Measurements from ENCODE around the gene KLF9. TPM values are rescaled to one million over a fixed set of nuclear protein-coding genes. Genes with fewer than 3 reads are reported as not detected.

Gene KLF9
- total and polyA plus RNA-seq, 2 donors (not counting 1 experiment from before 2014, with no cell fraction given): 27.0 to 27.6 TPM

DNA sequence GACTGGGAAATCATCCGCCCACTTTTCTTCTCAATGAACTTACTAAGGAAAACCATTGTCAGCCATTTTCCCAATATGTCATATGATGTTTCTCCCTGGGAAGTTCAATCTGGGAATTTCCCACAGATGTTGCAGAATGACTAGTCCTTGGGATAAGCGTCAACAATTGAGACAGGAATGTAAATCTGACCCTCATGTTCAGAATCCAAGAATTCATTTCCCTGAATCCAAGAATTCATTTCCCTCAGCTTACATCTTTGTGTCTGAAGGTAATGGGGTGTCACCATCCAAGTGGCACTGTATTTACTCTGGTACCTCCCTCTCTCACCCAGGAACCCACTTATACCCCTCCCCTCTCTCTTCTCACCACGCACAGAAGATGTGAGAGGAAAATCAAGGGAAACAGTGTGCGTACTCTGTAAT lies 7.4 kb downstream of the KLF9 start:
- H3K79me2 ChIP-seq (ENCODE audit: control insufficient read depth, insufficient read depth, low read length): peaks cover 71% of the 10 kb centered on the region
- peak overlapping the region; percentile 60 for H3K9ac ChIP-seq (ENCODE audit: insufficient read depth, low read length)
- H2AFZ ChIP-seq (ENCODE audit: low read length): no peak overlapping the region
- TF ChIP-seq, protein P1, sequence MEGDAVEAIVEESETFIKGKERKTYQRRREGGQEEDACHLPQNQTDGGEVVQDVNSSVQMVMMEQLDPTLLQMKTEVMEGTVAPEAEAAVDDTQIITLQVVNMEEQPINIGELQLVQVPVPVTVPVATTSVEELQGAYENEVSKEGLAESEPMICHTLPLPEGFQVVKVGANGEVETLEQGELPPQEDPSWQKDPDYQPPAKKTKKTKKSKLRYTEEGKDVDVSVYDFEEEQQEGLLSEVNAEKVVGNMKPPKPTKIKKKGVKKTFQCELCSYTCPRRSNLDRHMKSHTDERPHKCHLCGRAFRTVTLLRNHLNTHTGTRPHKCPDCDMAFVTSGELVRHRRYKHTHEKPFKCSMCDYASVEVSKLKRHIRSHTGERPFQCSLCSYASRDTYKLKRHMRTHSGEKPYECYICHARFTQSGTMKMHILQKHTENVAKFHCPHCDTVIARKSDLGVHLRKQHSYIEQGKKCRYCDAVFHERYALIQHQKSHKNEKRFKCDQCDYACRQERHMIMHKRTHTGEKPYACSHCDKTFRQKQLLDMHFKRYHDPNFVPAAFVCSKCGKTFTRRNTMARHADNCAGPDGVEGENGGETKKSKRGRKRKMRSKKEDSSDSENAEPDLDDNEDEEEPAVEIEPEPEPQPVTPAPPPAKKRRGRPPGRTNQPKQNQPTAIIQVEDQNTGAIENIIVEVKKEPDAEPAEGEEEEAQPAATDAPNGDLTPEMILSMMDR (conservative IDR thresholded peaks at IDR 0.05 in 1 of 2, IDR thresholded peaks at IDR 0.05 in 1 of 2; ENCODE audit: low read depth in 1 of 2, low read length in 2 of 2): no peak
- TF ChIP-seq EZH2 (IDR thresholded peaks at IDR 0.05; ENCODE audit: low read length, missing control alignments): no peak
- peak overlapping the region; percentile 86 for H3K27ac ChIP-seq (ENCODE audit: insufficient read depth, low read length)
- H3K36me3 ChIP-seq (ENCODE audit: control insufficient read depth, insufficient read depth, low read length): peaks cover 2% of the 10 kb centered on the region
- H3K4me2 ChIP-seq (ENCODE audit: extremely low read depth, insufficient read depth, low read length): peak overlapping the region; percentile 34
- H3K4me1 ChIP-seq (ENCODE audit: control insufficient read depth, extremely low read depth, insufficient read depth, low read length): peaks cover 30% of the 10 kb centered on the region
- no peaks in the 10 kb centered on the region for H3K9me3 ChIP-seq (ENCODE audit: control insufficient read depth, insufficient read depth, low read depth, low read length)
- H3K27me3 ChIP-seq (ENCODE audit: control insufficient read depth, insufficient read depth, low read length): no peaks in the 10 kb centered on the region
- DNase-seq (ENCODE audit: low read depth in 2 of 2): peak; percentile 96
- no peaks in the 10 kb centered on the region for H4K20me1 ChIP-seq (ENCODE audit: control insufficient read depth, extremely low read depth, insufficient read depth, low read length)
- peak overlapping the region in 2 of 4 experiments; percentile 14 to 44 for H3K4me3 ChIP-seq (replicated peaks in 1 of 4; ENCODE audit: control extremely low read depth in 1 of 4, insufficient read depth in 1 of 4, low read depth in 3 of 4, low read length in 4 of 4)

DNA sequence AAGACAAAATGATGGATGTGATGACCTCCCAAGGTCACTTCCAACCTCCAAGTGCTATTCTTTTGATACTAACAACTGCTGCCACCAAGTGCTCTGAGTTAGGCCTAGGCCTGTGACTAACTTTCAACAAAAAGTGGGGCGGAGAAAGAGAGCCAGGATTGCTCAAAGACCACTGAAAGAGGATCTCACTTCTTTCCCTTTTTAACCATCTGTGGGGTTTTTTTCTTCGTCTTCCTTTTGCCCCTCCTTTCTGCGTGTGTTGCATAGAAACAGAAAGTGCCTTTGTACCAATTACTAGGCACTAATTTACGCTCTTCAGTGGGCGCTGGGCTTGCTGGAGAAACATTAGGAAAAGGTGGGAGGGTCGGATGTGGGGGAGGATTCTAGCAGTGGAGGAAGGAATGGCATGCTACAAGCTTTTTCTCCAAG lies 8.0 kb downstream of the KLF9 start:
- peak overlapping the region; percentile 38 for H3K9ac ChIP-seq (ENCODE audit: insufficient read depth, low read length)
- DNase-seq (ENCODE audit: low read depth in 2 of 2): peak; percentile 63 to 74
- no peak for TF ChIP-seq EZH2 (IDR thresholded peaks at IDR 0.05; ENCODE audit: low read length, missing control alignments)
- TF ChIP-seq, protein P1 (conservative IDR thresholded peaks at IDR 0.05 in 1 of 2, IDR thresholded peaks at IDR 0.05 in 1 of 2; ENCODE audit: low read depth in 1 of 2, low read length in 2 of 2): no peak
- peaks cover 30% of the 10 kb centered on the region for H3K4me1 ChIP-seq (ENCODE audit: control insufficient read depth, extremely low read depth, insufficient read depth, low read length)
- peak overlapping the region; percentile 86 for H3K27ac ChIP-seq (ENCODE audit: insufficient read depth, low read length)
- H3K79me2 ChIP-seq (ENCODE audit: control insufficient read depth, insufficient read depth, low read length): peaks cover 72% of the 10 kb centered on the region
- H3K9me3 ChIP-seq (ENCODE audit: control insufficient read depth, insufficient read depth, low read depth, low read length): no peaks in the 10 kb centered on the region
- H2AFZ ChIP-seq (ENCODE audit: low read length): no peak overlapping the region
- H3K27me3 ChIP-seq (ENCODE audit: control insufficient read depth, insufficient read depth, low read length): no peaks in the 10 kb centered on the region
- no peaks in the 10 kb centered on the region for H4K20me1 ChIP-seq (ENCODE audit: control insufficient read depth, extremely low read depth, insufficient read depth, low read length)
- H3K4me2 ChIP-seq (ENCODE audit: extremely low read depth, insufficient read depth, low read length): no peak overlapping the region
- H3K4me3 ChIP-seq (replicated peaks in 1 of 4; ENCODE audit: control extremely low read depth in 1 of 4, insufficient read depth in 1 of 4, low read depth in 3 of 4, low read length in 4 of 4): peak overlapping the region in 2 of 4 experiments; percentile 9 to 15
- H3K36me3 ChIP-seq (ENCODE audit: control insufficient read depth, insufficient read depth, low read length): peaks cover 2% of the 10 kb centered on the region

DNA sequence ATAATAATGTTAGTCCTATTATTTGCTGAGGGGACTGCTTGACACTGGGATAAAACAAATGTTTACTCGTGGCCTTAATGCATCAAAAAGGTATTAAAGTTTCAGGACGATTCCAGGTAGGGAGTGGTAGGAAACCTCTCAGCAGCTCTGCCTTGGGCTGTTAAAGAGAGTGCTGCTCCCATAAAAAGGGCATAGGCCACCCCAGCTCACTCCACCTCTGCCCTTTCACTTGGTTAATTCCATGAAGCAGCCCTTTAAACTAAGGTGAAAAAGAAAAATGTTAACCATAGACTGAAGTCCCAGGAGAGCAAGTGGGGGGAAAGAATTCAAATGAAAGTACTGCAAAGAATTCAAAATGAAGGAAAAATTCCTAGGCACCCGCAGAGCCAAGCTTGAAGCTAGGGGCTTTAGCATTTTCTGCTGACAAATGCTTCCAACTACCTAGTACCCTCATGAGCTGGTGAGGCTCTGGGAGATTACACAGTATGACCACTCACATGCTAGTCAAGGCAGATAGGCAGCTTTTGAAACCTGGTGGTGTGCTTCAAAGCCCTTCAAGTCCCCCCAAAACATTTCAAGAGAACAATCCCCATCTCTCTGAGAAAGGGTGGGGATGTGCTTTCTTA lies 8.5 kb downstream of the KLF9 start:
- peak overlapping the region; percentile 86 for H3K27ac ChIP-seq (ENCODE audit: insufficient read depth, low read length)
- H3K36me3 ChIP-seq (ENCODE audit: control insufficient read depth, insufficient read depth, low read length): peaks cover 2% of the 10 kb centered on the region
- H3K4me1 ChIP-seq (ENCODE audit: control insufficient read depth, extremely low read depth, insufficient read depth, low read length): peaks cover 30% of the 10 kb centered on the region
- H3K9me3 ChIP-seq (ENCODE audit: control insufficient read depth, insufficient read depth, low read depth, low read length): no peaks in the 10 kb centered on the region
- TF ChIP-seq EZH2 (IDR thresholded peaks at IDR 0.05; ENCODE audit: low read length, missing control alignments): no peak
- DNase-seq (ENCODE audit: low read depth in 2 of 2): peak in 1 of 2 donors; percentile 59
- H3K4me3 ChIP-seq (replicated peaks in 1 of 4; ENCODE audit: control extremely low read depth in 1 of 4, insufficient read depth in 1 of 4, low read depth in 3 of 4, low read length in 4 of 4): peak overlapping the region in 1 of 4 experiments; percentile 15
- no peak overlapping the region for H3K4me2 ChIP-seq (ENCODE audit: extremely low read depth, insufficient read depth, low read length)
- H3K79me2 ChIP-seq (ENCODE audit: control insufficient read depth, insufficient read depth, low read length): peaks cover 68% of the 10 kb centered on the region
- no peaks in the 10 kb centered on the region for H3K27me3 ChIP-seq (ENCODE audit: control insufficient read depth, insufficient read depth, low read length)
- no peaks in the 10 kb centered on the region for H4K20me1 ChIP-seq (ENCODE audit: control insufficient read depth, extremely low read depth, insufficient read depth, low read length)
- peak overlapping the region; percentile 16 for H3K9ac ChIP-seq (ENCODE audit: insufficient read depth, low read length)
- H2AFZ ChIP-seq (ENCODE audit: low read length): no peak overlapping the region

Measured in fibroblast of lung (primary cell).